H9 (cell line): ENCODE results near the gene TBC1D22A. TPM values are rescaled to one million over a fixed set of nuclear protein-coding genes. Genes with fewer than 3 reads are reported as not detected.

Experiments used
- DNase-seq: peaks from one replicate; pipeline ENCODE4 v3.0.0-alpha.2; 2017
- H2AFZ ChIP-seq: one replicate; pipeline ENCODE4 v1.6.1; 2013; ENCODE audit warnings: mild to moderate bottlenecking, low read length, control low read depth, moderate library complexity
- H2AK5ac ChIP-seq: 2 replicates; pipeline ENCODE4 v1.6.1; 2013; ENCODE audit warnings: low read length, control low read depth, mixed read lengths; ENCODE audit not compliant: insufficient read length
- H2BK120ac ChIP-seq: one replicate; pipeline ENCODE4 v1.6.1; 2013; ENCODE audit warnings: low read depth, mild to moderate bottlenecking, low read length, control low read depth, inconsistent platforms; ENCODE audit not compliant: poor library complexity, severe bottlenecking
- H2BK12ac ChIP-seq: 2 replicates; pipeline ENCODE4 v1.6.1; 2013; ENCODE audit warnings: low read length, control low read depth, mixed read lengths, low read depth; ENCODE audit not compliant: insufficient read length
- H2BK15ac ChIP-seq: 2 replicates; pipeline ENCODE4 v1.6.1; 2013; ENCODE audit warnings: low read depth, low read length, control low read depth
- H2BK20ac ChIP-seq: one replicate; pipeline ENCODE4 v1.6.1; 2013; ENCODE audit warnings: low read depth, mild to moderate bottlenecking, low read length, control low read depth, inconsistent platforms; ENCODE audit not compliant: poor library complexity, severe bottlenecking
- H2BK5ac ChIP-seq: 2 replicates; pipeline ENCODE4 v1.6.1; 2013; ENCODE audit warnings: low read length, control low read depth, mixed read lengths; ENCODE audit not compliant: insufficient read length
- H3K14ac ChIP-seq: 2 replicates; pipeline ENCODE4 v1.6.1; 2013; ENCODE audit warnings: low read length, control low read depth; ENCODE audit not compliant: insufficient read depth
- H3K18ac ChIP-seq: 2 replicates; pipeline ENCODE4 v1.6.1; 2013; ENCODE audit warnings: low read depth, mild to moderate bottlenecking, mixed read lengths, low read length, control low read depth; ENCODE audit not compliant: insufficient read length
- H3K23ac ChIP-seq: 2 replicates; pipeline ENCODE4 v1.6.1; 2013; ENCODE audit warnings: low read length, control low read depth, mixed read lengths, low read depth; ENCODE audit not compliant: insufficient read length
- H3K23me2 ChIP-seq: 2 replicates; pipeline ENCODE4 v1.6.1; 2013; ENCODE audit warnings: low read depth, mild to moderate bottlenecking, mixed read lengths, low read length, control low read depth; ENCODE audit not compliant: insufficient read length, poor library complexity, severe bottlenecking
- H3K27ac ChIP-seq: 2 replicates; pipeline ENCODE4 v1.5.1; 2013; ENCODE audit warnings: low read length, control low read depth, mixed read lengths, low read depth; ENCODE audit not compliant: insufficient read length
- H3K27me3 ChIP-seq: 2 replicates; pipeline ENCODE4 v1.6.1; 2013; ENCODE audit warnings: low read length, control low read depth, inconsistent platforms; ENCODE audit not compliant: insufficient read depth
- H3K4ac ChIP-seq: 2 replicates; pipeline ENCODE4 v1.6.1; 2013; ENCODE audit warnings: low read depth, mild to moderate bottlenecking, control low read depth, inconsistent platforms, low read length, moderate library complexity
- H3K4me1 ChIP-seq: 2 replicates; pipeline ENCODE4 v1.6.1; 2013; ENCODE audit warnings: low read length, control low read depth, inconsistent platforms; ENCODE audit not compliant: insufficient read depth
- H3K4me2 ChIP-seq: 2 replicates; pipeline ENCODE4 v1.6.1; 2013; ENCODE audit warnings: low read length, control low read depth, mixed read lengths; ENCODE audit not compliant: insufficient read length, insufficient read depth
- H3K56ac ChIP-seq: 2 replicates; pipeline ENCODE4 v1.6.1; 2013; ENCODE audit warnings: low read depth, mild to moderate bottlenecking, mixed read lengths, low read length, control low read depth; ENCODE audit not compliant: insufficient read length
- H3K79me1 ChIP-seq: 2 replicates; pipeline ENCODE4 v1.6.1; 2013; ENCODE audit warnings: low read depth, mild to moderate bottlenecking, moderate library complexity, low read length, control low read depth, inconsistent platforms; ENCODE audit not compliant: insufficient read depth, poor library complexity, severe bottlenecking
- H3K79me2 ChIP-seq: 2 replicates; pipeline ENCODE4 v1.6.1; 2013; ENCODE audit warnings: low read length, control low read depth, inconsistent platforms; ENCODE audit not compliant: insufficient read depth
- H3K9ac ChIP-seq: 2 replicates; pipeline ENCODE4 v1.6.1; 2013; ENCODE audit warnings: low read length, control low read depth, mixed read lengths; ENCODE audit not compliant: insufficient read length; ENCODE audit errors: extremely low read depth
- H3K9me3 ChIP-seq: one replicate; pipeline ENCODE4 v1.6.1; 2013; ENCODE audit warnings: low read depth, low read length, inconsistent platforms; ENCODE audit not compliant: control insufficient read depth
- H3T11ph ChIP-seq: one replicate; pipeline ENCODE4 v1.6.1; 2013; ENCODE audit warnings: mild to moderate bottlenecking, low read length, control low read depth, inconsistent platforms
- H4K20me1 ChIP-seq: one replicate; pipeline ENCODE4 v1.6.1; 2013; ENCODE audit not compliant: control insufficient read depth, insufficient read length, insufficient read depth
- H4K5ac ChIP-seq: 2 replicates; pipeline ENCODE4 v1.6.1; 2013; ENCODE audit warnings: low read depth, mild to moderate bottlenecking, mixed read lengths, low read length, control low read depth; ENCODE audit not compliant: insufficient read length
- H4K8ac ChIP-seq: replicated peaks from 2 replicates; pipeline ENCODE4 v1.6.1; 2013; ENCODE audit warnings: low read length, control low read depth, mixed read lengths, low read depth; ENCODE audit not compliant: insufficient read length
- H4K91ac ChIP-seq: 2 replicates; pipeline ENCODE4 v1.6.1; 2013; ENCODE audit warnings: low read depth, mild to moderate bottlenecking, moderate library complexity, mixed read lengths, low read length, control low read depth; ENCODE audit not compliant: insufficient read length
- H3K27ac Mint-ChIP-seq, 3 experiments: 2 replicates in 2 of 3; 3 replicates in 1 of 3; pipeline ENCODE4 v1.8.0; 2020 to 2021; ENCODE audit warnings: mixed read lengths in 3 of 3, mild to moderate bottlenecking in 1 of 3, moderate library complexity in 1 of 3
- H3K27me3 Mint-ChIP-seq: 2 replicates; pipeline ENCODE4 v1.8.0; 2021; ENCODE audit warnings: low read depth, mild to moderate bottlenecking, moderate library complexity, mixed read lengths
- H3K36me3 Mint-ChIP-seq, 3 experiments: 2 replicates in 2 of 3; 3 replicates in 1 of 3; pipeline ENCODE4 v1.8.0; 2020 to 2021; ENCODE audit warnings: low read depth in 3 of 3, mixed read lengths in 3 of 3; ENCODE audit not compliant: insufficient read depth in 1 of 3
- H3K4me1 Mint-ChIP-seq, 2 experiments: 2 replicates each; pipeline ENCODE4 v1.8.0; 2020; ENCODE audit warnings: mixed read lengths in 2 of 2
- H3K4me3 Mint-ChIP-seq, 2 experiments: 2 replicates in 1 of 2; 3 replicates in 1 of 2; pipeline ENCODE4 v1.8.0; 2020 to 2021; ENCODE audit warnings: mild to moderate bottlenecking in 2 of 2, mixed read lengths in 2 of 2, moderate library complexity in 1 of 2
- H3K9me3 Mint-ChIP-seq, 2 experiments: 2 replicates in 1 of 2; 3 replicates in 1 of 2; pipeline ENCODE4 v1.8.0; 2020; ENCODE audit warnings: mild to moderate bottlenecking in 2 of 2, mixed read lengths in 2 of 2, moderate library complexity in 1 of 2
- CTCF ChIP-seq: fragments of 200-600 bp; sonication (generic); conservative IDR thresholded peaks from 3 replicates; pipeline ENCODE4 v1.8.0; 2021; ENCODE audit warnings: antibody characterized with exemption, mild to moderate bottlenecking
- WGBS: extraction: QIAGEN DNeasy Blood & Tissue Kit; methylation state at CpG from one replicate; pipeline ENCODE4 v1.1.7; 2013; ENCODE audit warnings: missing lambda C conversion rate, low lambda C conversion rate, mixed read lengths; ENCODE audit not compliant: insufficient read length; ENCODE audit errors: extremely low coverage; 5-methylcytosine and 5-hydroxymethylcytosine counted together
- total RNA-seq: library from RNA; stranded (reverse); gene quantifications from 2 replicates; pipeline ENCODE4 v1.2.1, GENCODE V29; 2021

The TBC1D22A gene
- total RNA-seq, 1 experiment from 2014 or later: 20.8 TPM

- no peak overlapping the region for H4K91ac ChIP-seq
- H3K9me3 ChIP-seq: no peaks in the 10 kb centered on the region
- no peaks in the 10 kb centered on the region for H3K27me3 ChIP-seq
- peaks cover 5 to 26% of the 10 kb centered on the region in 2 experiments for H3K4me1 Mint-ChIP-seq
- H3K27ac Mint-ChIP-seq: peak overlapping the region; percentile 79 to 96 (median 85); a peak in 5 of 7 replicates
- peaks cover 0 to 6% (median 0%) of the 10 kb centered on the region in 3 experiments; a peak in 1 of 7 replicates for H3K36me3 Mint-ChIP-seq
- H3K4me2 ChIP-seq: no peak overlapping the region
- H3K4ac ChIP-seq: no peak overlapping the region
- H4K20me1 ChIP-seq: no peaks in the 10 kb centered on the region
- H3K56ac ChIP-seq: no peak overlapping the region
- H2BK120ac ChIP-seq: no peak overlapping the region
- no peak overlapping the region for H4K8ac ChIP-seq
- no peak overlapping the region for H3K27ac ChIP-seq
- no peak overlapping the region; the same call in 1 of the 2 replicates for H3K14ac ChIP-seq
- H3K4me3 Mint-ChIP-seq: no peak overlapping the region
- DNase-seq: no peak
- H3K23me2 ChIP-seq: no peaks in the 10 kb centered on the region
- no peaks in the 10 kb centered on the region; the same call in 1 of the 2 replicates for H3K27me3 Mint-ChIP-seq
- no peak overlapping the region for H2BK12ac ChIP-seq
- no CpG with 5 or more reads among the region's 20 CpGs for WGBS
- H3T11ph ChIP-seq: no peak overlapping the region
- H3K9me3 Mint-ChIP-seq: no peaks in the 10 kb centered on the region
- no peak overlapping the region for H3K9ac ChIP-seq
- H3K79me2 ChIP-seq: no peaks in the 10 kb centered on the region
- no peak overlapping the region for H2AFZ ChIP-seq
- no peaks in the 10 kb centered on the region for H3K4me1 ChIP-seq
- H3K79me1 ChIP-seq: no peaks in the 10 kb centered on the region
- TF ChIP-seq CTCF: no peak
- no peak overlapping the region for H2BK20ac ChIP-seq
- H4K5ac ChIP-seq: no peak overlapping the region
- no peak overlapping the region for H2BK15ac ChIP-seq
- no peak overlapping the region for H3K23ac ChIP-seq
- H2BK5ac ChIP-seq: no peak overlapping the region
- H2AK5ac ChIP-seq: no peak overlapping the region
- no peak overlapping the region for H3K18ac ChIP-seq
Observed at GRCh38 chr22:47051441-47052071, 289.1 kb downstream of the TBC1D22A start.
